ENCODE measurements around the gene SGCD.

DNA sequence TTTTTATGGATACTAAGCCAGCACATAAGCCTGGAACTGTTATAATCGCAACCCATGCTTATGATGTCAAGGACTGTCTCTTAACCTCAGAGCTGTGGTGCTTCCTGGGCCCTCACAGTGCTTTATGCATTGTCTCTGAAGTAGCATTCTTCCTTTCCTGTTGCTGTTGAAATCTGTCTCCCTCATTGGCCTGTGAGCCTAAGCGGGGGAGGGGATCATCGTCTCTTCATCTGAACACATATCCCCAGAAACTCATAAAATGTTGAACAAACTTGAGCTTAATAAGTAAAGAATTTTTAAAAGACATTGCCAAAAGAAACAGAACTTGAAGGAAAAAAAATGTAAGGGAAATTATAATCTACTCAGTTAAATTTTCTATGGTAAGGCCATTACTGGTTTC lies 80.3 kb downstream of the SGCD start:
- TF ChIP-seq, protein P1, sequence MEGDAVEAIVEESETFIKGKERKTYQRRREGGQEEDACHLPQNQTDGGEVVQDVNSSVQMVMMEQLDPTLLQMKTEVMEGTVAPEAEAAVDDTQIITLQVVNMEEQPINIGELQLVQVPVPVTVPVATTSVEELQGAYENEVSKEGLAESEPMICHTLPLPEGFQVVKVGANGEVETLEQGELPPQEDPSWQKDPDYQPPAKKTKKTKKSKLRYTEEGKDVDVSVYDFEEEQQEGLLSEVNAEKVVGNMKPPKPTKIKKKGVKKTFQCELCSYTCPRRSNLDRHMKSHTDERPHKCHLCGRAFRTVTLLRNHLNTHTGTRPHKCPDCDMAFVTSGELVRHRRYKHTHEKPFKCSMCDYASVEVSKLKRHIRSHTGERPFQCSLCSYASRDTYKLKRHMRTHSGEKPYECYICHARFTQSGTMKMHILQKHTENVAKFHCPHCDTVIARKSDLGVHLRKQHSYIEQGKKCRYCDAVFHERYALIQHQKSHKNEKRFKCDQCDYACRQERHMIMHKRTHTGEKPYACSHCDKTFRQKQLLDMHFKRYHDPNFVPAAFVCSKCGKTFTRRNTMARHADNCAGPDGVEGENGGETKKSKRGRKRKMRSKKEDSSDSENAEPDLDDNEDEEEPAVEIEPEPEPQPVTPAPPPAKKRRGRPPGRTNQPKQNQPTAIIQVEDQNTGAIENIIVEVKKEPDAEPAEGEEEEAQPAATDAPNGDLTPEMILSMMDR (IDR thresholded peaks at IDR 0.05): no peak
- no peak for TF ChIP-seq POLR2A (IDR thresholded peaks at IDR 0.05)
